ENCODE results near the gene LINGO1. TPM values are rescaled to one million over a fixed set of nuclear protein-coding genes. Genes with fewer than 3 reads are reported as not detected.
A peak's percentile ranks its signal among the peaks of the same experiment; 100 is the strongest.

LINGO1 gene
- total and polyA plus RNA-seq, 2 of the 8 experiments (the other 6 are each of a cell fraction or from before 2014, with no cell fraction given): 57.1 to 114 TPM

GRCh38 chr15:77622209-77622933 is 10.3 kb downstream of the LINGO1 start:
- Histone ChIP-seq H3K4ac (replicated peaks; ENCODE audit: insufficient read length, low read depth, low read length) (peak overlapping the region; percentile 46), H2BK12ac (ENCODE audit: low read depth, low read length) (peak overlapping the region; percentile 95), H2BK5ac (ENCODE audit: low read depth, low read length) (peak overlapping the region; percentile 87), H3K23me2 (ENCODE audit: low read depth, low read length) (peaks cover 5% of the 10 kb centered on the region; the same call in 1 of the 2 replicates), H3K9me3 (ENCODE audit: insufficient read depth in 2 of 2, low read depth in 1 of 2, low read length in 1 of 2) (no peaks in the 10 kb centered on the region), H2BK15ac (ENCODE audit: low read length) (peak overlapping the region; percentile 95; the same call in 1 of the 2 replicates), H3K36me3 (ENCODE audit: control insufficient read depth in 2 of 4, insufficient read depth in 4 of 4, low read length in 3 of 4) (peaks cover 0 to 4% (median 0%) of the 10 kb centered on the region in 4 experiments; a peak in 1 of 8 replicates), H3K56ac (replicated peaks; ENCODE audit: insufficient read length, low read depth, low read length) (peak overlapping the region; percentile 37), H3K79me2 (ENCODE audit: control insufficient read depth in 1 of 2, insufficient read depth in 2 of 2, low read length in 2 of 2) (peaks cover 0 to 64% of the 10 kb centered on the region in 2 experiments; a peak in 2 of 4 replicates), H4K5ac (ENCODE audit: insufficient read length, low read depth, low read length) (peak overlapping the region; percentile 73), H3K4me2 (ENCODE audit: insufficient read depth in 1 of 2, low read depth in 2 of 2, low read length in 2 of 2) (peak overlapping the region; percentile 52 to 73), H2AK5ac (ENCODE audit: low read depth, low read length) (peak overlapping the region; percentile 65), H3K4me3 (ENCODE audit: extremely low read depth in 1 of 4, insufficient read depth in 2 of 4, low read depth in 3 of 4, low read length in 4 of 4) (peak overlapping the region in 1 of 4 experiments; percentile 42; a peak in 3 of 8 replicates), H2AFZ (ENCODE audit: low read length) (no peak overlapping the region), H2BK20ac (ENCODE audit: low read length) (peak overlapping the region; percentile 88), H3K27ac (ENCODE audit: low read depth, low read length) (peak overlapping the region; percentile 63), H3K79me1 (ENCODE audit: low read depth, low read length) (peaks cover 21% of the 10 kb centered on the region), H3K18ac (ENCODE audit: extremely low read depth, low read length) (peak overlapping the region; percentile 80), H2BK120ac (replicated peaks; ENCODE audit: low read depth, low read length) (no peak overlapping the region), H4K20me1 (replicated peaks in 1 of 2; ENCODE audit: control insufficient read depth in 1 of 2, insufficient read depth in 2 of 2, low read length in 2 of 2) (peaks cover under 1 to 10% of the 10 kb centered on the region in 2 experiments), H3K4me1 (replicated peaks in 1 of 4; ENCODE audit: control insufficient read depth in 3 of 4, insufficient read depth in 4 of 4, low read length in 3 of 4) (peaks cover 10 to 63% (median 43%) of the 10 kb centered on the region in 4 experiments), H4K91ac (replicated peaks; ENCODE audit: insufficient read length, low read length) (peak overlapping the region; percentile 59), H3K23ac (ENCODE audit: insufficient read length) (no peak overlapping the region), H3K27me3 (replicated peaks in 1 of 4; ENCODE audit: control insufficient read depth in 3 of 4, extremely low read depth in 1 of 4, insufficient read depth in 3 of 4, low read length in 3 of 4) (no peaks in the 10 kb centered on the region), H3K9ac (replicated peaks in 1 of 4; ENCODE audit: extremely low read depth in 1 of 4, low read depth in 3 of 4, low read length in 3 of 4) (peak overlapping the region in 2 of 4 experiments; percentile 54 to 58; a peak in 4 of 7 replicates), H3K14ac (ENCODE audit: insufficient read length) (no peak overlapping the region), H4K8ac (ENCODE audit: extremely low read depth, insufficient read depth, low read length) (no peak overlapping the region; the same call in 1 of the 2 replicates)
- TF ChIP-seq GABPA (IDR thresholded peaks at IDR 0.05; ENCODE audit: borderline replicate concordance, insufficient read depth, low read length): no peak
- 0 out of 2 replicates have a peak, but pooled peaks have one; percentile 27 for TF ChIP-seq TCF12 (IDR thresholded peaks at IDR 0.05; ENCODE audit: low read depth, low read length)
- no peak for TF ChIP-seq RXRA (IDR thresholded peaks at IDR 0.05; ENCODE audit: insufficient read depth, low read depth, low read length)
- TF ChIP-seq MAX (IDR thresholded peaks at IDR 0.05): peak; percentile 78
- peak; percentile 69; the same call in 1 of the 2 replicates for TF ChIP-seq SP1 (IDR thresholded peaks at IDR 0.05; ENCODE audit: low read depth, low read length)
- peak; percentile 54; the same call in 1 of the 2 replicates for TF ChIP-seq E2F6 (IDR thresholded peaks at IDR 0.05)
- WGBS, 2 experiments (ENCODE audit: extremely low coverage in 1 of 2, insufficient coverage in 1 of 2, insufficient read length in 1 of 2, insufficient replicate concordance in 2 of 2, low coverage in 1 of 2, low lambda C conversion rate in 2 of 2, missing lambda C conversion rate in 1 of 2): 62% methylated on average over 20 of the region's 22 CpGs; no CpG with 5 or more reads in 1 of the 2 experiments
- ChIA-PET CTCF (ENCODE audit: partially characterized antibody) (interaction anchor here (0.6 to 13.6 kb wide), 16 partner anchors 8 to 517 kb away, joined by 3 to 244 read pairs (median 4); partner anchors contain the start of gene LINGO1), POLR2A (ENCODE audit: partially characterized antibody) (interaction anchor here (0.6 to 11.2 kb wide), 5 partner anchors 9 to 179 kb away, joined by 4 to 142 read pairs (median 10); partner anchors contain the start of gene LINGO1)
- DNase-seq (ENCODE audit: low read depth in 1 of 2, low spot score in 2 of 2) (no peak), FAIRE-seq (no peak)

Data from H1 (cell line).